DMS153 treated with DMSO at 0.1 percent for 48 hours (cell line): ENCODE data around the gene MMP13.
"Not testable (repeated sequence)": the region's sequence is repeated elsewhere in the genome, so short reads cannot be mapped to it uniquely, and the experiment has no call there.

Experiments used
- DNase-seq: peaks from one replicate; lab custom pipeline; 2025; ENCODE audit not compliant: unreplicated experiment; lab: John Stamatoyannopoulos, UW

The MMP13 gene

GRCh38 chr11:102903895-102904294, 51.6 kb downstream of the MMP13 start:
- not testable (repeated sequence) for DNase-seq

GRCh38 chr11:102900346-102900745, 55.2 kb downstream of the MMP13 start:
- DNase-seq, result no peak
